ENCODE measurements around the gene SLC16A9.

Gene SLC16A9

DNA sequence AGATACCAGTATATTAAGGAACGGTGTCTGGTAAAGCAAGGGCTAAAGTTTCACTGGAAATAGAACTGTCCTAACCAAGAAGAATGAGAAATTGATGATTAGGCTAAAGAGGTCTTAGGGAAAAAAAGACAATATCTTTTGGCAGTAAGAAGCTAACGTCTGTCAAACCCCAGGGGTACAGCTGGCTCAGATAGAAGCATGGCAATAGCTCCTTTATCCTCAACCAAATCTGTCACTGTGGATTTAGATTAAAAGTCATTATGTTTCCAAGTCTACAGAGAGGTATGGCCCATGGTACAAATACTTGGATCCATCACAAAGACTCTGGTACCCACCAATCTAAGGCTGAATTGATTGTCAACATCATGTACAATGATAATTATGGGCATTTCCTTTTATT is 8.6 kb upstream of the SLC16A9 start:
- no peak for DNase-seq (ENCODE audit: low read depth, low spot score)

GRCh38 chr10:59713196-59713821 is 3.7 kb upstream of the SLC16A9 start:
- DNase-seq (ENCODE audit: low read depth, low spot score), result no peak

DNA sequence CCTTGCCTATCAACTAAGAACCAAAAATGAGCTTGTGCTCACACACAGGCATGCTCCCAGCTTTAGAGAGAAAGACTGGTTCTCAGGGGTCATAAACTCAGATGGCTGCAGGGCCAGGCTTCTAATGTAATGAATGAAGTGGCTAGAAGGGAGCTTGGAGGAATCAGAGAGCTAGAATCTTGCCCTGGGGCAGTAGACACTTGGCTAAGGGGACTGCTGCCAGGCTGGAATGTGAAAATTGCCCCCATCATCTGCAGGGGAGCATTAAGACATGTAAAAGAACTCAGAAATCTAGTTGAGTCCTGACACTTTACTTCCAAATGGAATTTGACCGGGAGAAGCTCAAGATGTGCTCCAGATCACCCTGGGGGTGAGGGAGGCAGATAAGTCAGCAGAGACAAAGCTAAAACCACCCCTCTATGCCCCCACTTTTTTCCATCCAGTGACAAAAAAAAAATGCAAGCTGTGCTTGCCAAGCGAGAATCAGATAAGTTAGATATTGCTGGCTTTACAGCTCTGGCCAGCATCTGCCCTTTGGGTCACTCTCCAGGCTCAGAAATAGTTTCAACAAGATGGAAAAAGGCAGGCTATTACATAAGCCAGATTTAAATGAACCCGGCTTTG is 2.3 kb upstream of the SLC16A9 start:
- DNase-seq (ENCODE audit: low read depth, low spot score), result no peak

DNA sequence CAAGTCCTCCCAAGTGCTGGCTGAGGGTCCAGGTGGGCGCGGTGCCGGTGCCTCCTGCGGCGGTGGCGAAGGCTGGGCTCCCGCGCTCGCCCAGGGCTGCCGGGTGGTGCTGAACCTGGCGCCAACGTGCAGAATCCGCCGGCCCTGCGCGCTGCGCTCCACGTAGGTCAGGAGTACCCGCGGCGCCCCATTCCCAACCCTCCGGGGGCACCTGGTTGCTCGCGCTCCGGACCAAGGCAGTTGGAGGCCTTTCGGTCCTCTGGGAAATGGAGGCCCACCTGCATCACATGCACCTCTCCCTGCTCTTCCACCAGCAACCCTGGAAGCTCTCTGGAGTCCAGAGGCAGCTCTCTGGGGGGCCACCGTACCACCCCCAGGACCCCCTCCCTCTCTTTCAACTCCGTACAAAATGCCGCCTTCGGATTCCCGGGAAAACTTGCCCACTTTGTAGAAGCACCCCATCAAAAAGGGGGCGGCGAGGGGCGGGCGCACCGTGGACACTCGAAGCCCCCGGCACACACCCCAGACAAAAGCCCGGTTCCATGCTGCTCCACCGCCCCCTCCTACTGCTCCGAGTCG is 745 bp downstream of the SLC16A9 start:
- DNase-seq (ENCODE audit: low read depth, low spot score), result no peak

DNA sequence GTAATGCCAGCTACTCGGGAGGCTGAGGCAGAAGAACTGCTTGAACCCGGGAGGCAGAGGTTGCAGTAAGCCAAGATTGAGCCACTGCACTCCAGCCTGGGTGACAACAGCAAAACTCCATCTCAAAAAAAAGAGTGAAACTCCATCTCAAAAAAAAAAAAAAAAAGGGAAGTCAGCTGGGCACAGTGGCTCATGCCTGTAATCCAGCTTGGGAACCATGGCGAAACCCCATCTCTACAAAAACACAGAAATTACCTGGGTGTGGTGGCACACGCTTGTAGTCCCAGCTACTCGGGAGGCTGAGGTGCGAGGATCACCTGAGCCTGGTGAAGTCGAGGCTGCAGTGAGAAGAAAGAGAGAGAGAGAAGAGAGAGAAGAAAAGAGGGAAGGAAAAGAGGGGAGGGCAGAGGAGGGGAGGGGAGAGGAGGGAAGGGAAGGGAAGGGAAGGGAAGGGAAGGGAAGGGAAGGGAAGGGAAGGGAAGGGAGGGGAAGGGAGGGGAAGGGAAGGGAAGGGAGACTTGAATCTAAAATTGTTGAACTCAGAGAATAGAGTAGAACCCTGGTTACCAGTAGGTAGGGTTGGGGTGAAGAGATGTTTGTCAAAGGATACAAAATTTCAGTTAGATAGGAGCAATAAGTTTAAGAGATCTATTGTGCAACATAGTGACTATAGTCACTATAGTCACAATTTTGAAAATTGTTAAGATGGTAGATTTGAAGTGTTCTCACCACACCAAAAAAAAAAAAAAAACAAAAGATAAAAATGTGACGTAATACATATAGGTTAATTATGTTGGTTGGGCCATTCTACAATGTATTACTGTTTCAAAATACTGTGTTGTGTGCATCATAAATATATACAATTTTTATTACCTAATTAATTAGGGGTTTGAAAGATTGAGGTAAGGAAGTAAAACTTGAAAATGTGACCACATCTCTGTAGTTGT is 2.5 kb downstream of the SLC16A9 start:
- DNase-seq (ENCODE audit: low read depth, low spot score), result no peak

- no peak for DNase-seq (ENCODE audit: low read depth, low spot score)
Observed at GRCh38 chr10:59705931-59706330, 3.7 kb downstream of the SLC16A9 start.

DNA sequence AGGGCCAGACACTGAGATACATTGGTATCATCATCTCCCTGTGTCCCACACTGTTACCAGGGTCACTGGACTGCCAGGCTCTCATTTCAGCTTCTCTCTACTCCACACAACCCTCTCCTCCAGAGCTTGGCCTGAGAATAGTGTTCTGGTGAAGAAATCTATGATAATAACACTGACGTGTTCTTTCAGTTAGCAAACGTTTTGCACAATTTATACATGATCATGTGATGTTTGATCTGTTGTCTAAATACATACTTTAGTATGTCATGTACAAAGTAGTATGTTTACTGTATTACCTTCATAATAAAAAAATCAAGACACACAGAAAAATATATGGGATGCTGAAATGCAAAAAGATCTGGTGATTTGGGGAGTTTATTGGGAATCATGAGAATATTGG is 5.0 kb downstream of the SLC16A9 start:
- no peak for DNase-seq (ENCODE audit: low read depth, low spot score)

- no peak for DNase-seq (ENCODE audit: low read depth, low spot score)
Observed at GRCh38 chr10:59702347-59702746, 7.3 kb downstream of the SLC16A9 start.

DNA sequence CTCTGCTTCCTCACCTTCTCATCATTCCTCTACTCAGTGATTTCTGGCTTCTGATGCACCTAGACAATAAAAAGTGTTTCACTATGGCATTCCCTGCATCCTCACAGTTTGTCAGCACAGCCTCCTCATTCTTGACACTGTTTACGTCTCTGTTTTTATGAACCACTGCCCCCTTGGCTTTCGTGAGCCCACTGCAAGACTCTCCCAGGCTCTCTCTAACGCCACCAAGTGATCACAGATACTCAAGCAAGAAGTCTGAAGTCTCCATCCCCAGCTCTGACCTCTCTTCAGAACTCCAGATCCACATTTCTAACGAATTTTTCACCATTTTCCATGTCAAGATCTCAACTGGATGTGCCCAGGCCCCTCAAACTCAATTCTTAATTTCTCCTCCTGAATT is 8.9 kb downstream of the SLC16A9 start:
- DNase-seq (ENCODE audit: low read depth, low spot score), result no peak

- DNase-seq (ENCODE audit: low read depth, low spot score), result no peak
Observed at GRCh38 chr10:59698326-59698725, 11.3 kb downstream of the SLC16A9 start.

DNA sequence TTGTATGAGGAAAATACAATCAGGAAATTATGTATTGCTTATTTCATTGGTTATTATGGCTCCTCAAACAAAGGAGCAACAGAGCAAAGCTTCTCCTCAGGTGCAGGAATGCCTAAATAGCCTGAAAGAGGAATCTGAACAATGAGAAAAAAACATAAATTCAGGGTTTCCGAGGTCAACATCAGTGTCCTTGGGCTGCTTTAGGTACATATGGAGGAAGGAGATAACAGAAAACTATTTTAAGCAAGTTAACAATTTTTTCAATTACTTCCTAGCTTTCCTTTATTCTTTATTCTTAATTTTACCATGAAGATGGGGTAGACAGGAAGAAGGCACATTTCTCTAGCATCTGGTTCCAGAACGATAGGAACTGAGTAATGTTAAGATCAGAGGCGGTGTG is 14.0 kb downstream of the SLC16A9 start:
- no peak for DNase-seq (ENCODE audit: low read depth, low spot score)

- no peak for DNase-seq (ENCODE audit: low read depth, low spot score)
Observed at GRCh38 chr10:59694936-59695335, 14.7 kb downstream of the SLC16A9 start.

- DNase-seq (ENCODE audit: low read depth, low spot score), result no peak
Observed at GRCh38 chr10:59692113-59692512, 17.5 kb downstream of the SLC16A9 start.

DNA sequence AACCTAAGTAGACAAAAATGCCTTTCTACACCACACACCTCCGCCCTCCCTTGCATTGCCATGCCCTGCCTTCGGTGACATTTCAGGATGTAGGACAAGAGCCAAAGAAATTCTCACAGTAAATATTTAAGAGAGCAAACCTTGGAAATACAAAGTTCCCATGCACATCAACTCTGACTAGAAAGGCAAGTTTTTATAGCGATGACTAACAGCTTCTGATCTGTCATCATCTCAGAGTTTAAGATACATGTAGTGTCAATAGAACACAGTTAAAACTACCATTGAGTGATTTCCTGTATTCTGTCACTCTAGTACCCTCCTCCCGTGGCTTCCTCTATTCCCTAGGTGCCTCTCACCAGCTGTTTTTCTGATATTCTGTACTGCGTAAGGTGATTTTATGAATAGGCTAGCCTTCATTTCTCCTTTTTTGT is 20.7 kb downstream of the SLC16A9 start:
- DNase-seq (ENCODE audit: low read depth, low spot score), result no peak

- no peak for DNase-seq (ENCODE audit: low read depth, low spot score)
Observed at GRCh38 chr10:59687657-59688056, 22.0 kb downstream of the SLC16A9 start.

- DNase-seq (ENCODE audit: low read depth, low spot score), result no peak
Observed at GRCh38 chr10:59684006-59684405, 25.6 kb downstream of the SLC16A9 start.

DNA sequence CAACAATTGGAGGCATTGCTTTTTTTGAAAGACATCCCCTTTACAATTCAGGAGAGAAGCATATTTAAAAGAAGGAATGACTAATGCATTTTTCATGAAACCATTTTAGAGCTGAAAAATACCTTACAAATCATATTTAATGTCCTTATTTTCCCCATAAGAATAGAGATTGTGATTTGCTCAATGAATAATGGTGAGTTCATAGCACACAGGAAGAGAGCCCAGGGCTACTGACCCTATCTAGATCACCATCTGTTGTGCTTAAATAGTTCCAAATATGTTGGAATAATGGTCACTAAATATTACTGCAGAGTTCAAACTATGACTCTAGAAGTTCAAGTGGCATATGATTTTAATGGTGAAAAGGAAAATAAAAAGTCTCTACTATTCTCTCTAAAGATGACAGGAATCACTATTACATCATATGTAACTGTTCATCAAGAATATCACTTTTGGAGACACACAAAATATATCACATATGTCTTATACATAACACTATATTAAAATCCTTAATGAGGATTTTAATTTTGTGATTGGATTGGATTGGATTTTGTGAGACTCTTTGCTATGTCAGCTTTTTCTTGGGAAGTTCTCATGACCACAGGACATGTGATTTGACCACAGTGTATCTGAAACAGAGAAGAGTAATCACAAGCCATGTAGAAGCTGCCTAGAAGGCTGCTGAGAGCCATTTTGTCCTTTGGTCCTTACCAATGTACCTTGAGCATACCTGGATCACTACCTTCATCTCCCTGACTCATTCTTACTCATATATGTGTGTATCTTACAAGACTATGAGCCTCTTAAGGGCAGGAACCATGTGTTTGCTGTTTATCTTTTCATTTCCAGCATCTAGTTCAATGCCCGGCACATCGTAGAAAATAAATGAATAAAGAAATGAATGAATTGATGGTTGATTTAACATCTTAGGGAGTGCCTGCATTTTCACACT is 26.4 kb downstream of the SLC16A9 start:
- no peak for DNase-seq (ENCODE audit: low read depth, low spot score)

GRCh38 chr10:59680199-59680598 is 29.5 kb downstream of the SLC16A9 start:
- no peak for DNase-seq (ENCODE audit: low read depth, low spot score)

DNA sequence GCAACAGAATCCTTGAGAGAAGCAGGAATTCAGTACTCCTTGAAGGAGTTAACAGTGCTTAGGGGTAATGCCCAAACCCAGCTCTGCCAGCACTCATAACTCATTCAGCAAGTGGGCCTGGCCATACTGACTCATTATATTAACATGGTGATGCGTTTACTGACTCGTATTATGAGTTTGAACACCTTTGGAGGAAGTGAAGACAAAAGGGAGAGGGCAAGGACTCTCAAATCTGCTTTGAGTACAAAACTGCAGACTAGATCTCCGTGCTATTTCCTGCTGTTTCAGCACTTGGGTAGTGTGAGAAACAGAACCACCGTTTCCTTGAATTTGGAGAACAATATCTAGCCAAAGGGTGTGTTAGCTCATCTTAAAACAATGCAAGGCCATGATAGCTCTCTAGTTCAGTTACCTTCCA is 30.8 kb downstream of the SLC16A9 start:
- DNase-seq (ENCODE audit: low read depth, low spot score), result no peak

DNA sequence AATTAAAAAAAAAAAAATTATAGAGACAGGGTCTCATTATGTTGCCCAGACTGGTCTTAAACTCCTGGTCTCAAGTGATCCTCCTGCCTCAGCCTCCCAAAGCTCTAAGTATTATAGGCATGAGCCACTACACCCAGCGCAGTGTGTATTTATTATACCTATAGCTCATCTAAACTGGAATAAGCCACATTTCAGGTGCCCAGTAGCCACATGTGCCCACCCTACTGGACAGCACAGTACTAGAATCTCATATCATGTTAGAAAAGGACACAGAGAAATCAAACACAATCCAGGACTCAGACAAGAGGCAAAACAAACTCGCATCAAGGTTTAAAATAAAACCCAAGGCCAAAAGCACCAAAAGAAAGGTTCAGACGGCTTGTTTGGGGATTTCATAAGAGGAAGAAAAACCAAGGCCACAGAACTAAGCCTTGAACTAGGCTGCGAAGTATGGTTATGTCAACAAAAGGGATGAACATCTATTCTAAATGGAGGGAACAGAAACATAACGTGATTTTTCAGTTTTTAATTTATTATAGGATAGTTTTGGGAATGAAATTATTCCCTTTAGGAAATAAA is 32.3 kb downstream of the SLC16A9 start:
- no peak for DNase-seq (ENCODE audit: low read depth, low spot score)

- DNase-seq (ENCODE audit: low read depth, low spot score), result no peak
Observed at GRCh38 chr10:59675812-59676211, 33.8 kb downstream of the SLC16A9 start.
